ENCODE data around the gene TKTL1. TPM values are rescaled to one million over a fixed set of nuclear protein-coding genes. Genes with fewer than 3 reads are reported as not detected.

Gene TKTL1
- total and polyA plus RNA-seq, 2 experiments from 2014 or later, result not detected

DNA sequence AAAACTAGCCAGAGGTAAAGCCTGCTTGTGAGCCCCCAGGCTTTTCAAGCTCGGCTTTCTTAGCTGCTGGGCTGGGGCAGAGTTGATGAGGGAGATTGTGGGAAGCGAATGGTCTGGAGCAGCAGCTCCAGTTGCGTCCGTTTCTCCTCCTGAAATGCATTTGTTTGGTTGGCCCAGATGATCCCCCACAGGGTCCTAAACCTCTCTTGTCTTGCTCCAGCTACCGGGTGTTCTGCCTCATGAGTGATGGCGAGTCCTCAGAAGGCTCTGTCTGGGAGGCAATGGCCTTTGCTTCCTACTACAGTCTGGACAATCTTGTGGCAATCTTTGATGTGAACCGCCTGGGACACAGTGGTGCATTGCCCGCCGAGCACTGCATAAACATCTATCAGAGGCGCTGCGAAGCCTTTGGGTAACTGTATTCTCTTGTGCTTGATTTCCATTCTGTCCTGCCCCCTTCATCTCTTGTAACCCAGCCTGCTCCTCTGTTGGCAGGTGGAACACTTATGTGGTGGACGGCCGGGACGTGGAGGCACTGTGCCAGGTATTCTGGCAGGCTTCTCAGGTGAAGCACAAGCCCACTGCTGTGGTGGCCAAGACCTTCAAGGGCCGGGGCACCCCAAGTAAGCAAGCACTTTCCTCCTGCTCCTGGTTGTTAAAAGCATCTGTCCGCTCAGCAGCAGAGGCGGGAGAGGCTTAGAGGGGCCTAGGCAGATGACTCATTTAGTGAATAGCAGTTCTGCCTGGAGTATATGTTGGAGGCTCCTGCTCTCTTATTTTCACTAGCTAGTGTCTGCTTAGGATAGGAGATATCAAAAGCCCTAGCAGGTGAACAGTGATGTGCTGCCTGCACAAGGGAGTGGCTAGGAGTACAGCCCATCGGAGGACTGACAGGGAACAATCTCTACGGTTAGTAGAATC lies 15.3 kb downstream of the TKTL1 start:
- H3K79me2 ChIP-seq (replicated peaks; ENCODE audit: insufficient read depth), result no peaks in the 10 kb centered on the region

More for the DNA sequence above, 15.3 kb downstream of the TKTL1 start:
- no peak overlapping the region for H3K27ac ChIP-seq (ENCODE audit: low read depth)
- no peak overlapping the region for H2AFZ ChIP-seq
- TF ChIP-seq NANOG (IDR thresholded peaks at IDR 0.05; ENCODE audit: borderline replicate concordance), result no peak
- no peak for TF ChIP-seq STAT1 (IDR thresholded peaks at IDR 0.05; ENCODE audit: unreplicated experiment)
- TF ChIP-seq, protein P1, sequence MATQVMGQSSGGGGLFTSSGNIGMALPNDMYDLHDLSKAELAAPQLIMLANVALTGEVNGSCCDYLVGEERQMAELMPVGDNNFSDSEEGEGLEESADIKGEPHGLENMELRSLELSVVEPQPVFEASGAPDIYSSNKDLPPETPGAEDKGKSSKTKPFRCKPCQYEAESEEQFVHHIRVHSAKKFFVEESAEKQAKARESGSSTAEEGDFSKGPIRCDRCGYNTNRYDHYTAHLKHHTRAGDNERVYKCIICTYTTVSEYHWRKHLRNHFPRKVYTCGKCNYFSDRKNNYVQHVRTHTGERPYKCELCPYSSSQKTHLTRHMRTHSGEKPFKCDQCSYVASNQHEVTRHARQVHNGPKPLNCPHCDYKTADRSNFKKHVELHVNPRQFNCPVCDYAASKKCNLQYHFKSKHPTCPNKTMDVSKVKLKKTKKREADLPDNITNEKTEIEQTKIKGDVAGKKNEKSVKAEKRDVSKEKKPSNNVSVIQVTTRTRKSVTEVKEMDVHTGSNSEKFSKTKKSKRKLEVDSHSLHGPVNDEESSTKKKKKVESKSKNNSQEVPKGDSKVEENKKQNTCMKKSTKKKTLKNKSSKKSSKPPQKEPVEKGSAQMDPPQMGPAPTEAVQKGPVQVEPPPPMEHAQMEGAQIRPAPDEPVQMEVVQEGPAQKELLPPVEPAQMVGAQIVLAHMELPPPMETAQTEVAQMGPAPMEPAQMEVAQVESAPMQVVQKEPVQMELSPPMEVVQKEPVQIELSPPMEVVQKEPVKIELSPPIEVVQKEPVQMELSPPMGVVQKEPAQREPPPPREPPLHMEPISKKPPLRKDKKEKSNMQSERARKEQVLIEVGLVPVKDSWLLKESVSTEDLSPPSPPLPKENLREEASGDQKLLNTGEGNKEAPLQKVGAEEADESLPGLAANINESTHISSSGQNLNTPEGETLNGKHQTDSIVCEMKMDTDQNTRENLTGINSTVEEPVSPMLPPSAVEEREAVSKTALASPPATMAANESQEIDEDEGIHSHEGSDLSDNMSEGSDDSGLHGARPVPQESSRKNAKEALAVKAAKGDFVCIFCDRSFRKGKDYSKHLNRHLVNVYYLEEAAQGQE (IDR thresholded peaks at IDR 0.05; ENCODE audit: unreplicated experiment), result no peak
- TF ChIP-seq JUNB (IDR thresholded peaks at IDR 0.05; ENCODE audit: unreplicated experiment), result no peak
- TF ChIP-seq CREB1 (CRISPR knock-in tag; IDR thresholded peaks at IDR 0.05; ENCODE audit: low read depth), result no peak
- TF ChIP-seq EZH2 (IDR thresholded peaks at IDR 0.05; ENCODE audit: low read depth, unreplicated experiment), result no peak
- TF ChIP-seq, protein P2, sequence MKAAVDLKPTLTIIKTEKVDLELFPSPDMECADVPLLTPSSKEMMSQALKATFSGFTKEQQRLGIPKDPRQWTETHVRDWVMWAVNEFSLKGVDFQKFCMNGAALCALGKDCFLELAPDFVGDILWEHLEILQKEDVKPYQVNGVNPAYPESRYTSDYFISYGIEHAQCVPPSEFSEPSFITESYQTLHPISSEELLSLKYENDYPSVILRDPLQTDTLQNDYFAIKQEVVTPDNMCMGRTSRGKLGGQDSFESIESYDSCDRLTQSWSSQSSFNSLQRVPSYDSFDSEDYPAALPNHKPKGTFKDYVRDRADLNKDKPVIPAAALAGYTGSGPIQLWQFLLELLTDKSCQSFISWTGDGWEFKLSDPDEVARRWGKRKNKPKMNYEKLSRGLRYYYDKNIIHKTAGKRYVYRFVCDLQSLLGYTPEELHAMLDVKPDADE (IDR thresholded peaks at IDR 0.05), result no peak
- TF ChIP-seq ZNF114 (CRISPR knock-in tag; IDR thresholded peaks at IDR 0.05), result no peak
- TF ChIP-seq, protein P3, sequence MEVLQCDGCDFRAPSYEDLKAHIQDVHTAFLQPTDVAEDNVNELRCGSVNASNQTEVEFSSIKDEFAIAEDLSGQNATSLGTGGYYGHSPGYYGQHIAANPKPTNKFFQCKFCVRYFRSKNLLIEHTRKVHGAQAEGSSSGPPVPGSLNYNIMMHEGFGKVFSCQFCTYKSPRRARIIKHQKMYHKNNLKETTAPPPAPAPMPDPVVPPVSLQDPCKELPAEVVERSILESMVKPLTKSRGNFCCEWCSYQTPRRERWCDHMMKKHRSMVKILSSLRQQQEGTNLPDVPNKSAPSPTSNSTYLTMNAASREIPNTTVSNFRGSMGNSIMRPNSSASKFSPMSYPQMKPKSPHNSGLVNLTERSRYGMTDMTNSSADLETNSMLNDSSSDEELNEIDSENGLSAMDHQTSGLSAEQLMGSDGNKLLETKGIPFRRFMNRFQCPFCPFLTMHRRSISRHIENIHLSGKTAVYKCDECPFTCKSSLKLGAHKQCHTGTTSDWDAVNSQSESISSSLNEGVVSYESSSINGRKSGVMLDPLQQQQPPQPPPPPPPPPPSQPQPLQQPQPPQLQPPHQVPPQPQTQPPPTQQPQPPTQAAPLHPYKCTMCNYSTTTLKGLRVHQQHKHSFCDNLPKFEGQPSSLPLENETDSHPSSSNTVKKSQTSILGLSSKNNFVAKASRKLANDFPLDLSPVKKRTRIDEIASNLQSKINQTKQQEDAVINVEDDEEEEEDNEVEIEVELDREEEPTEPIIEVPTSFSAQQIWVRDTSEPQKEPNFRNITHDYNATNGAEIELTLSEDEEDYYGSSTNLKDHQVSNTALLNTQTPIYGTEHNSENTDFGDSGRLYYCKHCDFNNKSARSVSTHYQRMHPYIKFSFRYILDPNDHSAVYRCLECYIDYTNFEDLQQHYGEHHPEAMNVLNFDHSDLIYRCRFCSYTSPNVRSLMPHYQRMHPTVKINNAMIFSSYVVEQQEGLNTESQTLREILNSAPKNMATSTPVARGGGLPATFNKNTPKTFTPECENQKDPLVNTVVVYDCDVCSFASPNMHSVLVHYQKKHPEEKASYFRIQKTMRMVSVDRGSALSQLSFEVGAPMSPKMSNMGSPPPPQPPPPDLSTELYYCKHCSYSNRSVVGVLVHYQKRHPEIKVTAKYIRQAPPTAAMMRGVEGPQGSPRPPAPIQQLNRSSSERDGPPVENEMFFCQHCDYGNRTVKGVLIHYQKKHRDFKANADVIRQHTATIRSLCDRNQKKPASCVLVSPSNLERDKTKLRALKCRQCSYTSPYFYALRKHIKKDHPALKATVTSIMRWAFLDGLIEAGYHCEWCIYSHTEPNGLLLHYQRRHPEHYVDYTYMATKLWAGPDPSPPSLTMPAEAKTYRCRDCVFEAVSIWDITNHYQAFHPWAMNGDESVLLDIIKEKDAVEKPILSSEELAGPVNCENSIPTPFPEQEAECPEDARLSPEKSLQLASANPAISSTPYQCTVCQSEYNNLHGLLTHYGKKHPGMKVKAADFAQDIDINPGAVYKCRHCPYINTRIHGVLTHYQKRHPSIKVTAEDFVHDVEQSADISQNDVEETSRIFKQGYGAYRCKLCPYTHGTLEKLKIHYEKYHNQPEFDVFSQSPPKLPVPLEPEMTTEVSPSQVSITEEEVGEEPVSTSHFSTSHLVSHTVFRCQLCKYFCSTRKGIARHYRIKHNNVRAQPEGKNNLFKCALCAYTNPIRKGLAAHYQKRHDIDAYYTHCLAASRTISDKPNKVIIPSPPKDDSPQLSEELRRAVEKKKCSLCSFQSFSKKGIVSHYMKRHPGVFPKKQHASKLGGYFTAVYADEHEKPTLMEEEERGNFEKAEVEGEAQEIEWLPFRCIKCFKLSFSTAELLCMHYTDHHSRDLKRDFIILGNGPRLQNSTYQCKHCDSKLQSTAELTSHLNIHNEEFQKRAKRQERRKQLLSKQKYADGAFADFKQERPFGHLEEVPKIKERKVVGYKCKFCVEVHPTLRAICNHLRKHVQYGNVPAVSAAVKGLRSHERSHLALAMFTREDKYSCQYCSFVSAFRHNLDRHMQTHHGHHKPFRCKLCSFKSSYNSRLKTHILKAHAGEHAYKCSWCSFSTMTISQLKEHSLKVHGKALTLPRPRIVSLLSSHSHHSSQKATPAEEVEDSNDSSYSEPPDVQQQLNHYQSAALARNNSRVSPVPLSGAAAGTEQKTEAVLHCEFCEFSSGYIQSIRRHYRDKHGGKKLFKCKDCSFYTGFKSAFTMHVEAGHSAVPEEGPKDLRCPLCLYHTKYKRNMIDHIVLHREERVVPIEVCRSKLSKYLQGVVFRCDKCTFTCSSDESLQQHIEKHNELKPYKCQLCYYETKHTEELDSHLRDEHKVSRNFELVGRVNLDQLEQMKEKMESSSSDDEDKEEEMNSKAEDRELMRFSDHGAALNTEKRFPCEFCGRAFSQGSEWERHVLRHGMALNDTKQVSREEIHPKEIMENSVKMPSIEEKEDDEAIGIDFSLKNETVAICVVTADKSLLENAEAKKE (CRISPR knock-in tag; IDR thresholded peaks at IDR 0.05), result no peak
- no peak for TF ChIP-seq POLR2AphosphoS5 (IDR thresholded peaks at IDR 0.05; ENCODE audit: low read depth)
- TF ChIP-seq ZNF331 (CRISPR knock-in tag; IDR thresholded peaks at IDR 0.05; ENCODE audit: low read depth), result no peak
- TF ChIP-seq EZH2phosphoT487 (IDR thresholded peaks at IDR 0.05; ENCODE audit: unreplicated experiment), result no peak
- TF ChIP-seq, protein P4, sequence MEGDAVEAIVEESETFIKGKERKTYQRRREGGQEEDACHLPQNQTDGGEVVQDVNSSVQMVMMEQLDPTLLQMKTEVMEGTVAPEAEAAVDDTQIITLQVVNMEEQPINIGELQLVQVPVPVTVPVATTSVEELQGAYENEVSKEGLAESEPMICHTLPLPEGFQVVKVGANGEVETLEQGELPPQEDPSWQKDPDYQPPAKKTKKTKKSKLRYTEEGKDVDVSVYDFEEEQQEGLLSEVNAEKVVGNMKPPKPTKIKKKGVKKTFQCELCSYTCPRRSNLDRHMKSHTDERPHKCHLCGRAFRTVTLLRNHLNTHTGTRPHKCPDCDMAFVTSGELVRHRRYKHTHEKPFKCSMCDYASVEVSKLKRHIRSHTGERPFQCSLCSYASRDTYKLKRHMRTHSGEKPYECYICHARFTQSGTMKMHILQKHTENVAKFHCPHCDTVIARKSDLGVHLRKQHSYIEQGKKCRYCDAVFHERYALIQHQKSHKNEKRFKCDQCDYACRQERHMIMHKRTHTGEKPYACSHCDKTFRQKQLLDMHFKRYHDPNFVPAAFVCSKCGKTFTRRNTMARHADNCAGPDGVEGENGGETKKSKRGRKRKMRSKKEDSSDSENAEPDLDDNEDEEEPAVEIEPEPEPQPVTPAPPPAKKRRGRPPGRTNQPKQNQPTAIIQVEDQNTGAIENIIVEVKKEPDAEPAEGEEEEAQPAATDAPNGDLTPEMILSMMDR (conservative IDR thresholded peaks at IDR 0.05; ENCODE audit: low read depth in 2 of 2), result no peak
- no peaks in the 10 kb centered on the region for H3K27me3 ChIP-seq (ENCODE audit: insufficient read depth)
- H3K4me3 ChIP-seq, result no peak overlapping the region
- Mint-ChIP-seq H3K4me1 (peaks cover 7% of the 10 kb centered on the region; the same call in 2 of the 3 replicates), H3K9me3 (no peaks in the 10 kb centered on the region; the same call in 2 of the 3 replicates), H3K27me3 (ENCODE audit: insufficient read depth, low read depth, poor library complexity) (peaks cover 4% of the 10 kb centered on the region), H3K27ac (no peak overlapping the region), H3K36me3 (ENCODE audit: low read depth) (no peaks in the 10 kb centered on the region), H3K4me3 (no peak overlapping the region)
- ATAC-seq (no peak), DNase-seq (ENCODE audit: low spot score) (no peak)
- H4K20me1 ChIP-seq (replicated peaks; ENCODE audit: insufficient read depth), result no peaks in the 10 kb centered on the region
- H3K36me3 ChIP-seq (ENCODE audit: insufficient read depth), result no peaks in the 10 kb centered on the region
- no peaks in the 10 kb centered on the region for H3F3A ChIP-seq (replicated peaks; ENCODE audit: low read depth)
- H3K4me2 ChIP-seq, result no peak overlapping the region
- H3K9me2 ChIP-seq (ENCODE audit: insufficient read depth), result no peaks in the 10 kb centered on the region
- no peaks in the 10 kb centered on the region for H3K4me1 ChIP-seq (ENCODE audit: insufficient read depth)
